Upper lobe of left lung (tissue), 6 donors: ENCODE data around the gene NFATC2. TPM values are rescaled to one million over a fixed set of nuclear protein-coding genes. Genes with fewer than 3 reads are reported as not detected.

Experiments used
- ATAC-seq, 2 donors: fragments of 200-7000 bp; cut with Tn5 transposase; one replicate each; pipeline ENCODE4 v1.9.1; 2022; ENCODE audit warnings: mild to moderate bottlenecking in 2 of 2, moderate library complexity in 2 of 2; ENCODE audit not compliant: low FRiP score in 2 of 2
- DNase-seq, 2 donors: peaks; one replicate each; pipeline ENCODE4 v3.0.0-alpha.2; 2019 to 2020
- H3K27ac ChIP-seq, 4 donors: fragments of 200-600 bp; sonication (generic); one replicate each; pipeline ENCODE4 v1.5.1; 2016 to 2019
- H3K27me3 ChIP-seq, 4 donors: fragments of 200-600 bp; sonication (generic); one replicate each; pipeline ENCODE4 v1.5.1; 2017 to 2019
- H3K36me3 ChIP-seq, 4 donors: fragments of 200-600 bp; sonication (generic); one replicate each; pipeline ENCODE4 v1.5.1; 2016 to 2019
- H3K4me1 ChIP-seq, 4 donors: fragments of 200-600 bp; sonication (generic); one replicate each; pipeline ENCODE4 v1.5.1; 2018 to 2019
- H3K4me3 ChIP-seq, 4 donors: fragments of 200-600 bp; sonication (generic); one replicate each; pipeline ENCODE4 v1.5.1; 2017 to 2019; ENCODE audit warnings: mild to moderate bottlenecking in 2 of 4, moderate library complexity in 1 of 4
- H3K9me3 ChIP-seq, 4 donors: fragments of 200-600 bp; sonication (generic); one replicate each; pipeline ENCODE4 v1.5.1; 2018 to 2019
- CTCF ChIP-seq, 6 experiments: fragments of 450-650 bp in 4 of 6; fragments of 200-600 bp in 2 of 6; sonication (generic) in 2 of 6; IDR thresholded peaks; one replicate each; pipeline ENCODE4 v1.5.1; 2016 to 2019; ENCODE audit warnings: antibody characterized with exemption in 6 of 6
- EP300 ChIP-seq, 4 donors: sonication (generic); formaldehyde crosslinking; IDR thresholded peaks; one replicate each; pipeline ENCODE4 v1.5.1; 2017; ENCODE audit warnings: antibody characterized with exemption in 4 of 4, control low read depth in 2 of 4
- POLR2A ChIP-seq, 4 donors: fragments of 450-650 bp; IDR thresholded peaks; one replicate each; pipeline ENCODE4 v1.5.1; 2016 to 2017; ENCODE audit warnings: antibody characterized with exemption in 4 of 4, mild to moderate bottlenecking in 2 of 4
- POLR2AphosphoS5 ChIP-seq, 2 donors: sonication (generic); formaldehyde crosslinking; IDR thresholded peaks; one replicate each; pipeline ENCODE4 v1.5.1; 2017; ENCODE audit warnings: antibody characterized with exemption in 2 of 2
- WGBS, 2 donors: methylation state at CpG; one replicate each; pipeline ENCODE4 v1.1.5; 2017 to 2018; 5-methylcytosine and 5-hydroxymethylcytosine counted together
- total RNA-seq, 6 donors: library from RNA; depleted of rRNA in 4 of 6; stranded (reverse); fragments of >200 nt in 4 of 6; gene quantifications; one replicate each; pipeline versions ENCODE4 v1.1.0 to v1.2.1, GENCODE V29; 2016 to 2021
- donor health status: DM: no; HTN: no; CAD: no; lungs with moderate emphysema.
- donor health status: DM: no; HTN: yes; CAD: no; lungs with severe emphysema.

NFATC2 gene
- total RNA-seq, 6 donors from 2014 or later = 5.1 to 28.1 (median 7.6) TPM

- Histone ChIP-seq H3K4me1 (peaks cover 0 to 3% (median 0%) of the 10 kb centered on the region in 4 donors), H3K9me3 (no peaks in the 10 kb centered on the region), H3K4me3 (no peak overlapping the region), H3K36me3 (no peaks in the 10 kb centered on the region), H3K27ac (no peak overlapping the region), H3K27me3 (no peaks in the 10 kb centered on the region)
- WGBS, 2 donors = 87 to 93% methylated on average over 6 of the region's 6 CpGs
- no peak for ATAC-seq
- TF ChIP-seq CTCF (IDR thresholded peaks at IDR 0.05) (no peak), POLR2AphosphoS5 (IDR thresholded peaks at IDR 0.05) (no peak), EP300 (IDR thresholded peaks at IDR 0.05) (no peak), POLR2A (IDR thresholded peaks at IDR 0.05) (no peak)
- DNase-seq = no peak
Observed at GRCh38 chr20:51510169-51510568, 32.4 kb downstream of the NFATC2 start.

GRCh38 chr20:51509208-51509607 lies 33.3 kb downstream of the NFATC2 start:
- ATAC-seq = no peak
- Histone ChIP-seq H3K4me1 (peaks cover 0 to 3% (median 0%) of the 10 kb centered on the region in 4 donors), H3K36me3 (no peaks in the 10 kb centered on the region), H3K9me3 (no peaks in the 10 kb centered on the region), H3K27me3 (no peaks in the 10 kb centered on the region), H3K27ac (no peak overlapping the region), H3K4me3 (no peak overlapping the region)
- TF ChIP-seq POLR2A (IDR thresholded peaks at IDR 0.05) (no peak), EP300 (IDR thresholded peaks at IDR 0.05) (no peak), CTCF (IDR thresholded peaks at IDR 0.05) (no peak), POLR2AphosphoS5 (IDR thresholded peaks at IDR 0.05) (no peak)
- WGBS, 2 donors = 88 to 95% methylated on average over 1 of the region's 1 CpG
- DNase-seq = no peak

- H3K27me3 ChIP-seq = no peaks in the 10 kb centered on the region
- no peak for TF ChIP-seq CTCF (IDR thresholded peaks at IDR 0.05)
- no peak for TF ChIP-seq POLR2A (IDR thresholded peaks at IDR 0.05)
- no peak for TF ChIP-seq POLR2AphosphoS5 (IDR thresholded peaks at IDR 0.05)
- TF ChIP-seq EP300 (IDR thresholded peaks at IDR 0.05) = no peak
- 88 to 90% methylated on average over 7 of the region's 7 CpGs for WGBS, 2 donors
- no peak for ATAC-seq
- H3K4me1 ChIP-seq = peaks cover 0 to 3% (median 0%) of the 10 kb centered on the region in 4 donors
- no peak for DNase-seq
- H3K27ac ChIP-seq = no peak overlapping the region
- no peaks in the 10 kb centered on the region for H3K9me3 ChIP-seq
- H3K4me3 ChIP-seq = no peak overlapping the region
- no peaks in the 10 kb centered on the region for H3K36me3 ChIP-seq
Observed at GRCh38 chr20:51508780-51509179, 33.7 kb downstream of the NFATC2 start.

- no peaks in the 10 kb centered on the region for H3K27me3 ChIP-seq
- no peak for ATAC-seq
- no peak overlapping the region for H3K27ac ChIP-seq
- no peaks in the 10 kb centered on the region for H3K9me3 ChIP-seq
- H3K36me3 ChIP-seq = no peaks in the 10 kb centered on the region
- peak in 1 of 2 donors; percentile 77 for DNase-seq
- no peak overlapping the region for H3K4me3 ChIP-seq
- TF ChIP-seq EP300 (IDR thresholded peaks at IDR 0.05) = no peak
- TF ChIP-seq POLR2A (IDR thresholded peaks at IDR 0.05) = no peak
- TF ChIP-seq CTCF (IDR thresholded peaks at IDR 0.05) = no peak
- no peak for TF ChIP-seq POLR2AphosphoS5 (IDR thresholded peaks at IDR 0.05)
- peaks cover 0 to 3% (median 0%) of the 10 kb centered on the region in 4 donors for H3K4me1 ChIP-seq
- 96 to 99% methylated on average over 17 of the region's 17 CpGs for WGBS, 2 donors
Observed at GRCh38 chr20:51508158-51508557, 34.4 kb downstream of the NFATC2 start.
